Left renal cortex interstitium (tissue), 4 donors: ENCODE measurements around the gene CASP2. TPM values are rescaled to one million over a fixed set of nuclear protein-coding genes. Genes with fewer than 3 reads are reported as not detected.
A peak's percentile ranks its signal among the peaks of the same experiment; 100 is the strongest.

ENCODE experiments used
- DNase-seq, 4 donors: peaks; one replicate each; pipeline ENCODE4 v3.0.0-alpha.2; 2013; ENCODE audit warnings: low read depth in 4 of 4, low spot score in 2 of 4, missing footprints in 1 of 4
- polyA plus RNA-seq, 4 donors: library from polyadenylated mRNA; unstranded; fragments of 120-200 nt; gene quantifications; one replicate each; pipeline ENCODE4 v1.2.1, GENCODE V29; 2013; ENCODE audit not compliant: insufficient read length in 4 of 4

Gene CASP2
- polyA plus RNA-seq, 4 donors, result 42.5 to 61.9 (median 53.3) TPM

GRCh38 chr7:143325240-143325639, 37.1 kb downstream of the CASP2 start:
- DNase-seq, result no peak

GRCh38 chr7:143327903-143328302, 39.8 kb downstream of the CASP2 start:
- no peak for DNase-seq

DNA sequence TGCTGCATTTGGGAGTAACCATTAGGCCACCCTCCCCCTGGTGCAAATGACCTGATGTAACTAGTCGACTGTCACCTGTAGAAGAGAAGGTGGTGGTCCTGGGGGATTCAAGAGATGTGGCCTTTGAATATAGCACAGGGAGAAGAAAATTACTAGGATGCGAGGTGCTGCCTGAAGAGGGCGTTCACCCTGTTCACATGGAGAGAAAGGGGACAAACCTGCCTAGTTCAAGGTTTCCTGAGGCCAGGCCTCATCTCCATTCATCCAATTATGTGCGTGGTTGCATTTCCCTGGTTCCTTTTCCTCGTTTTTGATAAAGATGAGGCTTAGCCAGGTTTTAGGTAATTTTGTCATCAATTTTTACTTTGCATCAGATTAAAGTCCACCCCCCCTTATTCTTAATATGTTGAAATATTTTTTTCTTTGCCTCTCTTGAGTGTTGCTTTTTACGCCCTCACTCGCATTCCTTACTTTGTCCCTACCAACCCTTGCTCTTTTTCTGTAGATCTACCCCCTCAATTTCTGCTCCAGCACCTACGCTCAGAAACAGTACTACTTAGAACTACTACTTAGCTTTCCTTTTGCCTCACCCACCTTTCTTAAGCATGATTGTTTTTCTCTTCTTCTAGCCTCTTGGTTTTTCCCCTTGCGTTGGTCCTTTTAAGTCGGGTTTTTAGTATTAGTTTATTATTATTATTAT, 41.5 kb downstream of the CASP2 start:
- DNase-seq, result no peak

DNA sequence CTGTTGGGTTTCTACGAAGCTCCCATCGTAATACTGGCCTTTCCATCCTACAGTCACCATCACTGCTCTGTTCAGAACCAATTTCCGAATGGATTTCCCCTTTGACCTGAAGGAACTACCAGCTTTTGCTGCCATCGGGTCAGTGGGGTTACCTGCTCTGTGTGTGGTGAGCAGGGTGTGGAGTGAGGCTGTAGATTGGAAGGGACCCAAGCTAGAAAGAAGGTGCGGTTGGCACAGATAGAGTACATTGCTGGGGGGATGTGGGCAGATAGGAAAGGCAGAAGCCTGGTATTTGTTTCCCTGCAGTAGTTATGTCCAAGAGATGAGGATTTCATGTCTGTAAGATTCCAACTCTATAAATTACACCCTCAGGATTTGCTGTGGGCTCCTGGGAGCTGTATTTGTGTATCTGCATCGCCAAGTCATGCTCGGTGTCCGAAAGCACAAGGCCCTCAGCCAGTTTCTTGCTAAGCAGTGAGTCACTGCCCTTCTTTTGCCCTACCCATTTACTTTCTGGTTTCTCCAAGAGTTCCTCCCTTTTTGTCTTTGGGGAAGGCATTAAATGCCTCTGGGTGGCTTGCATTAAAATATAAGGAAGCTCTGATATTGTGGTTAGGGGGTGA, 43.1 kb downstream of the CASP2 start:
- no peak for DNase-seq

DNA sequence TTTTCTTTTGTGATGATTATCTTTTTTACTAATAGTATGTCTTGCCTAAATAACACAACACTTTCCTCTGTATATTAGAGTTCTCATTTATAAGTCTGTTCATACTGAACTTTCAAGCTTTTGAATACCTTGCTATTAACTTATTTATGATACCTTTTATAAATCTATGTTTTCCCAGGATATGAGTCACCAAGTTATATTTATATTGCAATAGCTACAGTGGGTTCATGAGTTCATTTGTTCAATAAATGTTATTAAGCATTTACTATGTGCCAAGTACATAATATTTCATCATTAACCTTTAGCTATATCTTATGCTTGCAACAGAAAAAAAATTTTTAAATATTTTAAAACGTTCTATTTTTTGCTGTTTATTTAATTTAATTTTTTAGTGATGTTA, 46.1 kb downstream of the CASP2 start:
- DNase-seq, result no peak

- DNase-seq, result no peak
Observed at GRCh38 chr7:143337216-143337615, 49.1 kb downstream of the CASP2 start.

DNA sequence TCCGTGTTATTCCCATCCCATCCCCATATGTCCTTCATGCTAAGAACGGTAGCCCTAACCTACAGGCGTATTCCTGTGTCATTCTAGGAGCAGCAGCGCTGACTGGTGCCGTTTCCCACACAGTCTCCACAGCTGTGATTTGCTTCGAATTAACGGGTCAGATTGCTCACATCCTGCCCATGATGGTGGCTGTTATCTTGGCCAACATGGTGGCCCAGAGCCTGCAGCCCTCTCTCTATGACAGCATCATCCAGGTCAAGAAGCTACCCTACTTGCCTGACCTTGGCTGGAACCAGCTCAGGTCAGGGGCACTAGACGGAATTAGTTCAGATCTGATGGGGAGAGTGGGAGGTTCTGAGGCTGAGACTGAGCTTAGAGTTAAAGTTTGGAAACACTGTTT, 53.7 kb downstream of the CASP2 start:
- DNase-seq, result no peak

DNA sequence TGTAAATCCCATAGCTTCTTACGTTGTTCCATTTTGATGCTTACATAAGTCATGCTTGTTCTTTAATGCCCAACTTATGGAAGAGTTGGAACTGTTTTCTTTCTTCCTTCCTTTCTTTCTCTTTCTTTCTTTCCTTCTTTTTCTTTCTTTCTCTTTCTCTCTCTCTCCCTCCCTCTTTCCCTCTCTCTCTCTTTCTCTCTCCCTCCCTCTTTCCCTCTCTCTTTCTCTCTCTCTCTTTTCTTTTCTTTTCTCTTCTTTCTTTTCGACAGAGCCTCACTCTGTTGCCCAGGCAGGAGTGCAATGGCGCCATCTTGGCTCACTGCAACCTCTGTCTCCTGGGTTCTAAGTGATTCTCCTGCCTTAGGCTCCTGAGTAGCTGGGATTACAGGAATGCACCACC, 55.4 kb downstream of the CASP2 start:
- no peak for DNase-seq

GRCh38 chr7:143345428-143345900, 57.3 kb downstream of the CASP2 start:
- DNase-seq, result peak in 2 of 4 donors; percentile 41

GRCh38 chr7:143346018-143346417, 57.9 kb downstream of the CASP2 start:
- DNase-seq, result no peak

GRCh38 chr7:143347950-143348349, 59.8 kb downstream of the CASP2 start:
- DNase-seq, result no peak

DNA sequence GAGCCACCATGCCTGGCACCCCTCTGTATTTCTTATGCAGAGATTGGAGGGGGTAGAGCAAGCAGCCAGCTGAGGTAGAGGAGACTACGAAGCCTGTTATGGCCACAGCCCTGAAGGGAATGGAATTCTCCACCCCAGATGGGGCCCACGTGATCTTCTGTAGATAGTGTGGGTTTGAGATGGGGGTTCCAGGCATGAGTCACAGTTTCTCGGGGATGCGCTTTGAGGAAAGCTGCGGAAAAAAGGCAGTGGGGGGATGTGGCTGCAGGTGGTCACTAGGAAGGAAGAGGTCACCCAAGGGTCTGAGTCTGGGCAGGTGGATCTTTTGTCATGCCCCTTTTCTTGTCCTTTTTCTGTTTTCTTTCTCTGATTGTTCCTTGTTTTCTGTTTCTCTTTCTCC, 62.9 kb downstream of the CASP2 start:
- no peak for DNase-seq

DNA sequence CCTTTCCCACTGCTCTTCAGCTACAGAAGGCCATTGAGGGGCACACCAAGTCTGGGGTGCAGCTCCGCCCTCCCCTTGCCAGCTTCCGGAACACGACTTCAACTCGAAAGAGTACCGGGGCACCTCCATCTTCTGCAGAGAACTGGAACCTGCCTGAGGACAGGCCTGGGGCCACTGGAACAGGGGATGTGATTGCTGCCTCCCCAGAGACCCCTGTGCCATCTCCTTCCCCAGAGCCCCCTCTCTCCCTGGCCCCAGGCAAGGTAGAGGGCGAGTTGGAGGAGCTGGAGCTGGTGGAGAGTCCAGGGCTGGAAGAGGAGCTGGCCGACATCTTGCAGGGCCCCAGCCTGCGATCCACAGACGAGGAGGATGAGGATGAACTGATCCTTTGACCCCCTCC, 63.4 kb downstream of the CASP2 start:
- DNase-seq, result no peak

- no peak for DNase-seq
Observed at GRCh38 chr7:143352531-143353002, 64.4 kb downstream of the CASP2 start.

DNA sequence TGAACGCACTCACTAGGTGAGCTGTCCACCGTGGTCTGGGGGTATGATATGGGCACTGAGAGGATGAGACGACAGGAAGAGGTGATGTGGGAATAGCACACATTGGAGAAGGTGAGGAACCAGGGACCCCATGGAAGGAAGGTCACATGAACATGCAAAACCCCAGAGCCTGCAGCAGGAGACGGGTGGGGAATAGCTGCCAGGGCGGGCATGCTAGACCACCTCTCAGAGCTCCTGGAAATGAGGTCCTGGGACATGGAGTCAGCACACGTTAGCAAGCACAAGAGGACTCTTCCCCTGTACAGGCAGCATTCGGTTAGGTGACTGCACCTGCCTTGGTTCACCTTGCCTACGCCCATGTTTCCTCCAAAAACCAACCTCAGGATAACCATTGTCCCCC, 66.2 kb downstream of the CASP2 start:
- no peak for DNase-seq

DNA sequence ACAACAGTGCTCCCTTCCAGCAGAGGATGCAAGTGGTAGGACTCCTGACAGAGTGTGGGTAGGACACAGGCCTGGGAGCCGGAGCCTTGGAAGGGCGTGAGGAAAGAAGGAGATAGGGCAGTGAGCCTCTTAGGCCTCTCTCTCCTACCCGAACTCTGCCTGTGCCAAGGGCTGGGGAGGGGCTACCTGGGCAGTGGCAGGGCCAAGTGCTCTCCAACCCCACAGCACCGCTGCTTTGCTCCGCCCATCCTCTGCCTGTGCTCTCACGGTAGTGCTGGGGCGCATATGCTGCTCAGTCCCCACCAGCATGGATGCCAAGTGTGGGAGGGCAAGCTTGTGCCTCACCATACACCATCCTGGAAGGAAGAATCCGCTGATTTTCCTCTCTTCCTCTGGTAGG, 66.8 kb downstream of the CASP2 start:
- no peak for DNase-seq

GRCh38 chr7:143355450-143356385, 67.6 kb downstream of the CASP2 start:
- no peak for DNase-seq

GRCh38 chr7:143356414-143357050, 68.4 kb downstream of the CASP2 start:
- no peak for DNase-seq
